HEK293T (cell line): ENCODE measurements around the gene ATP6V0C.
A peak's percentile ranks its signal among the peaks of the same experiment; 100 is the strongest.

Source experiments
- CTCF ChIA-PET: fragments of 350-600 bp; formaldehyde crosslinking; extraction: SDS; loops from one replicate; lab custom pipeline; 2021; ENCODE audit warnings: antibody characterized with exemption, inconsistent platforms; lab: Yijun Ruan, JAX
- POLR2A ChIA-PET: fragments of 350-600 bp; formaldehyde crosslinking; extraction: SDS; loops from one replicate; lab custom pipeline; 2020; ENCODE audit warnings: antibody characterized with exemption, inconsistent platforms; lab: Yijun Ruan, JAX
- DNase-seq: peaks from one replicate; pipeline ENCODE4 v3.0.0; 2012; ENCODE audit warnings: mixed read lengths; ENCODE audit errors: extremely low spot score
- ARNT ChIP-seq: fragments of 450-650 bp; IDR thresholded peaks from 2 replicates; pipeline ENCODE4 v1.6.1; 2017; ENCODE audit warnings: mild to moderate bottlenecking
- BHLHE40 ChIP-seq: fragments of 450-650 bp; IDR thresholded peaks from 2 replicates; pipeline ENCODE4 v1.6.1; 2016; ENCODE audit warnings: mild to moderate bottlenecking, moderate library complexity, borderline replicate concordance
- CTBP1 ChIP-seq: fragments of 450-650 bp; IDR thresholded peaks from 2 replicates; pipeline ENCODE4 v1.6.1; 2016; ENCODE audit warnings: borderline replicate concordance
- ELF4 ChIP-seq: fragments of 450-650 bp; IDR thresholded peaks from 2 replicates; pipeline ENCODE4 v1.6.1; 2017; ENCODE audit warnings: antibody characterized with exemption
- FOXA1 ChIP-seq: fragments of 450-650 bp; IDR thresholded peaks from 2 replicates; pipeline ENCODE4 v1.6.1; 2016; ENCODE audit warnings: mild to moderate bottlenecking
- FOXK2 ChIP-seq: fragments of 450-650 bp; IDR thresholded peaks from 2 replicates; pipeline ENCODE4 v1.6.1; 2016; ENCODE audit warnings: mild to moderate bottlenecking
- FOXM1 ChIP-seq: fragments of 450-650 bp; IDR thresholded peaks from 2 replicates; pipeline ENCODE4 v1.6.1; 2017; ENCODE audit warnings: mild to moderate bottlenecking, borderline replicate concordance
- HDGF ChIP-seq: fragments of 450-650 bp; IDR thresholded peaks from 2 replicates; pipeline ENCODE4 v1.6.1; 2017; ENCODE audit warnings: antibody characterized with exemption, borderline replicate concordance
- L3MBTL2 ChIP-seq: fragments of 450-650 bp; conservative IDR thresholded peaks from 2 replicates; pipeline ENCODE4 v1.6.1; 2016; ENCODE audit warnings: mild to moderate bottlenecking
- LEF1 ChIP-seq: fragments of 450-650 bp; IDR thresholded peaks from 2 replicates; pipeline ENCODE4 v1.6.1; 2017; ENCODE audit warnings: mild to moderate bottlenecking, borderline replicate concordance
- NFRKB ChIP-seq: fragments of 450-650 bp; IDR thresholded peaks from 2 replicates; pipeline ENCODE4 v1.6.1; 2016; ENCODE audit warnings: mild to moderate bottlenecking, moderate library complexity
- PKNOX1 ChIP-seq: fragments of 450-650 bp; IDR thresholded peaks from 2 replicates; pipeline ENCODE4 v1.6.1; 2016
- SP1 ChIP-seq: fragments of 450-650 bp; IDR thresholded peaks from 2 replicates; pipeline ENCODE4 v1.6.1; 2017
- SUZ12 ChIP-seq: fragments of 450-650 bp; IDR thresholded peaks from 2 replicates; pipeline ENCODE4 v1.6.1; 2016; ENCODE audit warnings: mild to moderate bottlenecking
- TARDBP ChIP-seq: fragments of 450-650 bp; IDR thresholded peaks from 2 replicates; pipeline ENCODE4 v1.6.1; 2016
- ZNF384 ChIP-seq: fragments of 450-650 bp; IDR thresholded peaks from 2 replicates; pipeline ENCODE4 v1.6.1; 2016

The ATP6V0C gene

GRCh38 chr16:2499890-2500429 lies 13.8 kb upstream of the ATP6V0C start:
- DNase-seq, result no peak
- CTCF ChIA-PET, result interaction anchor here (1.1 kb wide), 1 partner anchor 59 kb away, joined by 3 read pairs; no protein-coding TSS in a partner anchor
- POLR2A ChIA-PET, result no interaction called here
- no peak for TF ChIP-seq CTBP1
- no peak for TF ChIP-seq ARNT
- no peak for TF ChIP-seq HDGF
- TF ChIP-seq PKNOX1, result no peak
- no peak for TF ChIP-seq BHLHE40
- TF ChIP-seq ELF4, result no peak
- no peak for TF ChIP-seq L3MBTL2
- no peak for TF ChIP-seq FOXK2
- TF ChIP-seq TARDBP, result no peak
- TF ChIP-seq SUZ12, result no peak
- TF ChIP-seq SP1, result no peak
- no peak for TF ChIP-seq FOXA1
- no peak for TF ChIP-seq FOXM1
- no peak for TF ChIP-seq LEF1
- no peak for TF ChIP-seq ZNF384
- no peak for TF ChIP-seq NFRKB

GRCh38 chr16:2500430-2500917 lies 13.3 kb upstream of the ATP6V0C start:
- no peak for TF ChIP-seq BHLHE40
- no peak for TF ChIP-seq L3MBTL2
- no peak for TF ChIP-seq ARNT
- no peak for TF ChIP-seq ELF4
- TF ChIP-seq FOXA1, result no peak
- TF ChIP-seq SP1, result no peak
- no peak for TF ChIP-seq NFRKB
- TF ChIP-seq HDGF, result no peak
- CTCF ChIA-PET, result interaction anchor here (0.9 to 1.5 kb wide), 7 partner anchors 8 to 160 kb away, joined by 3 to 5 read pairs (median 3); partner anchors contain the start of genes ABCA3 and ATP6V0C
- DNase-seq, result no peak
- POLR2A ChIA-PET, result no interaction called here

GRCh38 chr16:2500918-2501750 lies 12.6 kb upstream of the ATP6V0C start:
- TF ChIP-seq FOXM1 (no peak), PKNOX1 (no peak), BHLHE40 (no peak), ARNT (no peak), FOXA1 (no peak), ZNF384 (no peak), LEF1 (no peak)
- ChIA-PET CTCF (interaction anchor here (0.5 to 1.5 kb wide), 14 partner anchors 8 to 250 kb away, joined by 3 to 6 read pairs (median 3); partner anchors contain the start of genes ABCA3, ATP6V0C and ECI1), POLR2A (interaction anchor here (0.6 to 1.5 kb wide), 8 partner anchors 9 to 73 kb away, joined by 3 to 5 read pairs (median 3); partner anchors contain the start of genes AMDHD2, TBC1D24 and TEDC2)
- DNase-seq, result peak; percentile 89

- DNase-seq, result no peak
- CTCF ChIA-PET, result interaction anchor here (0.5 to 1.5 kb wide), 12 partner anchors 10 to 251 kb away, joined by 3 to 6 read pairs (median 3); partner anchors contain the start of genes ABCA3 and ECI1
- TF ChIP-seq TARDBP (no peak), PKNOX1 (no peak), LEF1 (no peak), FOXM1 (no peak), FOXA1 (no peak), L3MBTL2 (no peak), CTBP1 (no peak), HDGF (no peak), ELF4 (no peak), ARNT (no peak), SUZ12 (no peak)
- POLR2A ChIA-PET, result interaction anchor here (0.9 to 1.5 kb wide), 8 partner anchors 8 to 74 kb away, joined by 3 to 5 read pairs (median 3); partner anchors contain the start of genes AMDHD2, CEMP1 and TBC1D24
Measured at GRCh38 chr16:2501946-2502895, 11.5 kb upstream of the ATP6V0C start.

GRCh38 chr16:2505695-2506094 lies 8.1 kb upstream of the ATP6V0C start:
- ChIA-PET CTCF (no interaction called here), POLR2A (no interaction called here)
- no peak for TF ChIP-seq FOXM1
- TF ChIP-seq SUZ12, result no peak
- TF ChIP-seq FOXK2, result no peak
- TF ChIP-seq HDGF, result no peak
- TF ChIP-seq PKNOX1, result no peak
- no peak for TF ChIP-seq ELF4
- TF ChIP-seq L3MBTL2, result no peak
- TF ChIP-seq TARDBP, result no peak
- TF ChIP-seq CTBP1, result no peak
- no peak for TF ChIP-seq BHLHE40
- TF ChIP-seq ARNT, result no peak
- TF ChIP-seq ZNF384, result no peak
- no peak for DNase-seq
